GM12865 (cell line): ENCODE data around the gene CDKN2A.
"Not testable (repeated sequence)": the region's sequence is repeated elsewhere in the genome, so short reads cannot be mapped to it uniquely, and the experiment has no call there.

Source experiments
- DNase-seq: peaks from one replicate; pipeline ENCODE4 v3.0.0; 2010; ENCODE audit warnings: low read depth
- H3K4me3 ChIP-seq: 2 replicates; pipeline ENCODE4 v1.5.1; 2011; ENCODE audit warnings: mild to moderate bottlenecking, low read depth, low read length, control low read depth
- TF ChIP-seq, protein P1 (sequence below): IDR thresholded peaks from 2 replicates; pipeline ENCODE4 v1.5.1; 2011; ENCODE audit warnings: low read length, control low read depth, low read depth, inconsistent platforms; ENCODE audit not compliant: insufficient read depth; ENCODE audit errors: missing control alignments

The CDKN2A gene

GRCh38 chr9:21966140-21966851, 27.9 kb downstream of the CDKN2A start:
- TF ChIP-seq, protein P1, sequence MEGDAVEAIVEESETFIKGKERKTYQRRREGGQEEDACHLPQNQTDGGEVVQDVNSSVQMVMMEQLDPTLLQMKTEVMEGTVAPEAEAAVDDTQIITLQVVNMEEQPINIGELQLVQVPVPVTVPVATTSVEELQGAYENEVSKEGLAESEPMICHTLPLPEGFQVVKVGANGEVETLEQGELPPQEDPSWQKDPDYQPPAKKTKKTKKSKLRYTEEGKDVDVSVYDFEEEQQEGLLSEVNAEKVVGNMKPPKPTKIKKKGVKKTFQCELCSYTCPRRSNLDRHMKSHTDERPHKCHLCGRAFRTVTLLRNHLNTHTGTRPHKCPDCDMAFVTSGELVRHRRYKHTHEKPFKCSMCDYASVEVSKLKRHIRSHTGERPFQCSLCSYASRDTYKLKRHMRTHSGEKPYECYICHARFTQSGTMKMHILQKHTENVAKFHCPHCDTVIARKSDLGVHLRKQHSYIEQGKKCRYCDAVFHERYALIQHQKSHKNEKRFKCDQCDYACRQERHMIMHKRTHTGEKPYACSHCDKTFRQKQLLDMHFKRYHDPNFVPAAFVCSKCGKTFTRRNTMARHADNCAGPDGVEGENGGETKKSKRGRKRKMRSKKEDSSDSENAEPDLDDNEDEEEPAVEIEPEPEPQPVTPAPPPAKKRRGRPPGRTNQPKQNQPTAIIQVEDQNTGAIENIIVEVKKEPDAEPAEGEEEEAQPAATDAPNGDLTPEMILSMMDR = no peak
- DNase-seq = no peak
- no peak overlapping the region for H3K4me3 ChIP-seq

GRCh38 chr9:21965401-21965951, 28.7 kb downstream of the CDKN2A start:
- DNase-seq = peak; percentile 42
- peak overlapping the region; percentile 42 for H3K4me3 ChIP-seq
- TF ChIP-seq, protein P1 = no peak

DNA sequence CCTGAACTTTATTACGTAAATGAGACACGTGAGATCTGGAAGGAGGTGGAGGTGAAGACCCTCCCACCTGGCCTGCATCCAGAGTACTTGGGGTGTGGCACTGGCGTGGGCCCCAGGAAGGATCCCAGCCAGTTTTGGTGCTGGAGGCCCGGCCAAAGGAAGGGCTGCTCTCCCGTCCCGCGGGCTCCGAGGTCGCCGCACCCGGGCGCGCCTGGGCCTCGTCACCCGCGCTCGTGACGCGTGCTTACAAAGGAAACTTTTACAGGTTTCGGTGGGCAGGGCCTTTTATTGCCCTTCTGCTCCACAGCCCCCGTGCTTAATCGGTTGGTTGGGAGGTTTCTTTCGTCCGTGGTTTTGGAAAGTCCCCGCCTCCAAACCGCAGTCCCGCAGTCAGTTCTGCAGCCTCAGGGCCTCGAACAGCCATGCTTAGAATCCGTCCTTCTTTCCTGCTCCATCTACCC, 29.2 kb downstream of the CDKN2A start:
- TF ChIP-seq, protein P1 = no peak
- DNase-seq = peak; percentile 59
- peak overlapping the region; percentile 42 for H3K4me3 ChIP-seq

DNA sequence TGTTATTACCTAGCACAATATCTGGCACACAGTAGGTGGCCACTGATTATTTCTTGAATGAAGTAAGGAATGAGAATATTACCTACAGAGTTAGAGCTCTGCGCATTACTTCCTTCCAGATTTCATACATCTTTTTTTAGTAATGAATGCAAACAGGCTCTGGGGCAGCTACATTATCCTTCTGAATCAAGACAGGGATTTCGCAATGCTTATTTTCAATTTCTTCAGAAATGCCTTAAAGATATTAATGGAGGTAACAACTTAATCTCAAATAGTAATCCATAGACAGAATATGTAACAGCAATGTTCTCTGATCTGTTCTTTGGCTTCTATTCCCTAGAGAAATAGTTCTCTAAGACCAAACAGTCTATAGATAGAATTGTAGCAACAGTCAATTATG, 32.6 kb downstream of the CDKN2A start:
- TF ChIP-seq, protein P1 = no peak
- DNase-seq = no peak
- no peak overlapping the region for H3K4me3 ChIP-seq

DNA sequence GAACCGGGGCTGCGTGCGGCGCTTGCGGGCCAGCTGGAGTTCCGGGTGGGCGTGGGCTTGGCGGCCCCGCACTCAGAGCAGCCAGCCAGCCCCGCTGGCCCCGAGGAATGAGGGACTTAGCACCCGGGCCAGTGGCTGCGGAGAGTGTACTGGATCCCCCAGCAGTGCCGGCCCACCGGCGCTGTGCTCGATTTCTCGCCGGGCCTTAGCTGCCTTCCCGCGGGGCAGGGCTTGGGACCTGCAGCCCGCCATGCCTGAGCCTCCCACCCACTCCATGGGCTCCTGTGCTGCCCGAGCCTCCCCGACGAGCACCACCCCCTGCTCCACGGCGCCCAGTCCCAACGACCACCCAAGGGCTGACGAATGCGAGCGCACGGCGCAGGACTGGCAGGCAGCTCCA, 34.9 kb downstream of the CDKN2A start:
- DNase-seq, H3K4me3 ChIP-seq: not testable (repeated sequence)

GRCh38 chr9:21958833-21959232, 35.4 kb downstream of the CDKN2A start:
- no peak overlapping the region for H3K4me3 ChIP-seq
- TF ChIP-seq, protein P1 = no peak
- no peak for DNase-seq

- no peak for DNase-seq
- TF ChIP-seq, protein P1 = no peak
- no peak overlapping the region for H3K4me3 ChIP-seq
Measured at GRCh38 chr9:21945606-21946005, 48.6 kb downstream of the CDKN2A start.
